Activated T-helper 9 cell treated with anti-CD3 and anti-CD28 coated beads, Interleukin-2, amount 50 U/mL, for 16 hours (primary cell): ENCODE results near the gene SAMD7.

ENCODE experiments used
- DNase-seq: peaks from one replicate; pipeline ENCODE4 v3.0.0-alpha.2; 2020; ENCODE audit warnings: low read depth

SAMD7 gene

DNA sequence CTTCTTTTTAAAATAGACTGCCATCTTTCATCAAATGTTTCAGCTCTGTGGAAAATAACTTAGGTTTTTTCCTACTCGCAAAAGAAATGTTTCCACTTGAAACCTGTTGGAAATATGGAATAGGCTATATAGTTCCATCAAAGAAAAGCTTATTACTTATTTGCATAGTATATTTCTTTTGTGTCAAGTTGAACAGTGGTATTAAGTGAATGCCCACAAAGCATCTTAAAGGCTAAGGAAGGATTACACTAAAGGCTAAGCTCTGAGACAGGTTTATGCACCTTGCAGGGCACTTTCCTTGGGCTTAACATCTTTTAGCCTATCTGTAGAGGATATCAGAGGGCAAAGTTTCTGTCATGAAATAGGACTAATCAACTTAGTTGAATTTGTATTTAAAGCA lies at the start of gene SAMD7:
Gene SAMD7, plus strand, starts transcription at position 301 of the 400 bp plus-strand sequence. CDS start 7,927 bp downstream, outside the sequence.
- no peak for DNase-seq

DNA sequence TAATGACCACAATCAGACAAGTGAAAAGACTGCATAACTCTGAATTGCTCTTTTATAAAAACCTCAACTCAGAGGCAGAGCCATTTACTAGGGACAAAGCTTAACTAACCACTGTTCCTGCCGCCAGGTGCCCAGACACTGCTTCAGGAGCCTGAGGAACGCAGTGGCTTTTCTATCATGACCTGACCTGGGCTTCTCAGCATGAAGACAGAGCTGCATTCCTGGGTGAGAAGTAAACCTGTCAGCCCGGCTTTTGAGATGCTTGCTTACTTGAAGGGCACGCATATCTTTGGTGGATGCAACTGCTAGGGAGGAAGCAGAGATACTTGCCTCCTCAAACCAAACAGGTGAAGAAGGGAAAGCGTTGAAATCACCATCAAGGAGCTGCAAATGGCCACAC lies 49.5 kb upstream of the SAMD7 start:
- DNase-seq, result no peak

DNA sequence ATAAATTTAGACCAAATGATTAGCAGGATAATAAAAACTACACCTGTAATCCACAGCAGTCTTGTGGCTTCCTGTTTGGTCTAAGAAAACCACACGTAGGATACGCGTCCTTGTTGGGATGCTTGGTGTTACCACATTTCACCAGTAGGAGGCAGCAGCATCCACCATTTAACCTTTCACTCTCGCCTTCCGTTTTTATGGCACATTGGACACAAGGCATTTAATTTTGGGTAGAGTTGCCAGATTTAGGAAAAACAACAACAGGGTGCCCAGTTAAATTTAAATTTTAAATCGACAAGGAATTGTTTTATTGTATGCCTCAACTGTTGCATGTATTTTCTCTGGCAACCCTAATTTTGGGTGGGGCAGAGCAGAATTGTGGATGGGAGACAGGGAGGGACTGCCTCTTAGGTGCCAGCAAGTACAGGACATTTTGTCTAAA lies 47.9 kb upstream of the SAMD7 start:
- DNase-seq, result peak; percentile 28

- DNase-seq, result no peak
These were observed 47.1 kb upstream of the SAMD7 start for GRCh38 chr3:169864270-169864669.

DNA sequence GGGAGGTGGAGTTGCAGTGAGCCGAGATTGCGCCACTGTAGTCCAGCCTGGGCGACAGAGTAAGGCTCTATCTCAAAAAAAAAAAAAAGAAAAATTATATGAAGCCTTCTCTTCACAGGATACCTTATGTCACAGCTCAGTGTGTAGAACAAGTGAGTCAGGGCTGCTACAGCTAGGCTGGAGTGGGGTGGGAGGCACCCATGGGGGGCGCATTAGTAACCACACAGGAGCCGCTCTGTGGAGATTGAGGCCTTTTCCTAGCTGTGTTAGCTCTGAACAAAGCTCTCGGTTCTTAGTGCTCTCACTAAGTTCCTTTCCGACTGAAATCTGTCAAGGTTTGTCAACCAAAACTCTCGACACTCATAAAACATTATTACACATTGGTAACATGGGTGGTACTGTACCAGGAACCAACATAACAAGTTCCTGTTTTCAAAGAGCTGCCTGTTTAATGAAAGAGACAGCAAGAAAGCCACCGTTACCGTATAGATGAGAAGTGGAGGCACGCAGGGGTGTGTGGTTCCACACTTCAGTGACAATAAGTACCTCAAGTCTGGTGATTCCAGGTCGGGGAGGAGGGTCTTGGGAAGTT lies 46.1 kb upstream of the SAMD7 start:
- no peak for DNase-seq

GRCh38 chr3:169867584-169868210 lies 43.7 kb upstream of the SAMD7 start:
- DNase-seq, result no peak

DNA sequence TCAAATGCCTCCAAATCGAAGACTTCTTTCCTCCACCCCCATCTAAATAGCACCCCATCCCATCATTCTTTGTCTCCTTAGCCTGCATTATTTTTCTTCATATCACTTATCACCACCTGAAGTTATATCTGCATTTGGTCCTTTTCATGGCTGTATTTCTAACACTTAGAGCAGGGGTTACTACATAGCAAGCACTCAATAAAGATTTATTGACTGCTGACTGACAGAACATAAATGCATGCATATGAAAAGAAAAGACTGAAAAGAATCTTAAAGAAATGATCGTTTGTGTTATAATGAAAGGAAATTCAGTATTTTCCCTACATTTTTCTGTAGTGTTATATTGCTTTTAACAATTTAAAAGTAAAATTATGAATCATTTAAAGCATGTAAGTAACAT lies 43.0 kb upstream of the SAMD7 start:
- no peak for DNase-seq

DNA sequence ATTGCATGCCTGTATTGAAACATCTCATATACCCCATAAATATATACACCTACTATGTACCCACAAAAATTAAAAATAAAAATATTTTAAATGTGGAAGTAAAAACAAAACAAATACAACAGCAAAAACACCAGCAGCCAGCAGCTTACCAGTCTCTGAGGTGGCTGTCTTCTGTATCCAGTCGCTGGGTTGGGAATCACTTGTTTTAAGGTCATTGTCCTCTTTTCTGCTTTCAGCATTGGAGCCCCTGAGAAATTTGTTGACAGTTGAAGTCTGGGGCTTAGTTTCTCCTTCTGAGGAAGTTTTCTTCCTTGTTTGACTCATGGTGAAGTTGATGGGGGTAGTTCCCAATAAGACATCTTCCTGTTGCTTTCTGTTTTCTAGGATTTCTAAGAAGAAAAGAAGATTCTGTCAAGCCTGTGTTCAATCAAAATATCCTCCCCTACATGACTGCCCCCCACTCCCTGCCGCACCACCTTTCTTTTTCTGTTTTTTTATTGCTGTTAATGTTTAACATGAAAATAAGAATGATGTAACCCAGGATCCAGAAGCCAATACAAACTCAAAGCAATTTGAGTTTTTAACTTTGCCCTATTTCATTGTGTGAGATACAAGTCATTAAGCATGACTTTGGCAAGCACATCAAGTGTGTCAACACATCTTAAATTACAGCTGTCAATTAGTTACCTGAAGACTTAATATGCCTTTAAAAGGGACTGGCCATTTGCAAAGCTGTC lies 41.7 kb upstream of the SAMD7 start, which contains the start of gene LRRC31:
Gene LRRC31, minus strand, starts transcription at position 452 of the 737 bp plus-strand sequence. Its CDS starts 128 bp downstream, at position 324.
- no peak for DNase-seq

DNA sequence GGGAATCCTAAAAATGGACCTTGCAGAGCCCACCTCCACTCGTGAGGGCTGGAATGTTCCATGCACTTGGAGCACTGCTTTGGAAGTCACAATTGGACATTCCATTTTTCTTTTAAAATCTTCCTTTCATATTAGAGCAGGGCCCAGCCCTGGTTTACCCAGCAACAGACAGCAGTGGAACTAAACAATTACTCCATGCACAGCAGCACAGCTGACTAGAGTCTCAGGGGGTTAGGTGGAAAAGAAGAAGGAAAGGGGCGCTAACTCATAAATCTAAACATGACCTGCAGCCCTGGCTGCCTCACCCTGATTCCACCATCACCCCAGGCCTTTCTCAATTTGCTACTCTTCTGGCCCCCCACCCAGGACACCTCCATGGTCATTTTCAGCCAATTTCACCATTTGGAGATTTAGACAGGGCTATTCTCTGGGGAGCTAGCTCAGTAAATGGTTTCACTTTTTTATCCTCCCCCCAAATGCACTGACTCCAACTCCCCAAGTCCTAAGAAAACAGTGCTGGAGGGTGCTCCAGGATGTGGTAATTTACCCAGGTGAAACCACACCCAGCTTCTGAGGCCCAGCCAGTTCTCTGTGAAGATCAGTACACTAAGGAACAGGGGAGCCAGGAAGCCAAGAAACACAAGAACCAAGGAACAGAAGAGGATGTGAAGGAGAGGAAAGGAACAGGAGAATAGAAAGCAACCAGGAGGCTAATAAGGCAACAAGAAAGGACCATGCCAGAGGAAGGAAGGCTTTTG lies 40.1 kb upstream of the SAMD7 start:
- DNase-seq, result no peak

- DNase-seq, result no peak
These were observed 32.3 kb upstream of the SAMD7 start for GRCh38 chr3:169879013-169879557.

DNA sequence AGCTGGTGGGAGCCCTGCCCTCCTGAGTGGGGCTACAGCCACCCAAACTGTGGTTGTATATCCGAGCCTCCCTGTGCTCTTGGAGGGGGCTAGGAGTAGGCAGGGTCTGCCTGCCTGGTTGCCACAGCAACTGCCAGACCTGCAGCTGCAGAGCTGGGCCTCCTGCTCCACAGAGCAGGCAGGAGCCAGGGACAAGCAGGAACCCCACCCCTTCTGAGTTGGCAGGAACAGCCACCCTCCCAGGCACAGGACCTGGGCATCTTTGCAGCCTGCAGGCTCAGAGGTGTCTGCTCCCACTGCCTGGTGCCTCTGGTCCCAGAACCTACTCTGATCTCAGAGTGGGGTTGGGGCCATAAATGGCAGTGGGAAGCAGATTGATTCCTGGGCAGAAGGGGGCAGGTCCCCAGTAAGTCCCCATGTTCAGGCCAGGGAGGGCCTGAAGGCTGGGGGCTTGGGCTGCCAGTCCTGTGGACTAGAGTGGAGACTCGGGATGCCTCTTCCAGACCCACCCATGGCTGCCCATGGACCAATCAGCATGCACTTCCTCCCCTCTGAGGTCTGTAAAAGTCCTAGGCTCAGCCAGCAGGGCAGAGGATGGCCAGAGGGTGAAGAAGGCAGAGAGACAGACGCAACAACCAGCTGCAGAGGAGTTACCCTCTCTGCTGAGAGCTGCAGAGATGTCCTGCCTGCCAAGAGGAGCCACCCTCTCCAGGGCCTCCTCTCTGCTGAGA lies 31.4 kb upstream of the SAMD7 start:
- DNase-seq, result no peak

DNA sequence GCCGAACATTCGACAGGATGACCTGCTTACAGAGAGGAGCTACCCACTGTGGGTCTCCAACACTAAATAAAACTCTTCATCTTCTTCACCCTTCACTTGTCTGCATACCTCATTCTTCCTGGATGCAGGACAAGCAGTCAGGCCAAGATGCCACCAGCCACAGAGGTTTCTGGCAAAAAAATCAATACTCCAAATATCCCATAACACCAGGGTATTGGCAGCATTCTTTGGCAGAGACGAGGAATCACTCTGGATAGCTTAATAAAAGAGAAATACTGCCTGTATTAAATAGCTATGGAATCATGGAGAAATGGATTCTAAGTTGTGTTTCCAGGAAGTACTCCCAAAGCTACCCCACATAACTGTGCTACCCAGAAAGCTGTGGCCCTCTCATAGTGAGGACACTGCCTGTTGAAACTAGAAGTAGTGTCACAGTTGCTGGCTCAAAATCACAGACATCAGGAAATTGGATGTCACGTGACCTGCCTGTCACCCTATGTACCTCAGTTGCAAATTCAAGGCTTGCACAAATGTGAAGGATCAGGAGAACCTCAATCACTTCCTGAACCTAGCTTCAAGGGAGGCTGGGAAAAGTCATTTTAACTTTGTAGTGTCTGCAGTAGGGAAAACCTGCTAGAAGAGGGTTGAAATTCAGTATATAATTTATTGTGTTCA lies 30.7 kb upstream of the SAMD7 start:
- DNase-seq, result no peak

DNA sequence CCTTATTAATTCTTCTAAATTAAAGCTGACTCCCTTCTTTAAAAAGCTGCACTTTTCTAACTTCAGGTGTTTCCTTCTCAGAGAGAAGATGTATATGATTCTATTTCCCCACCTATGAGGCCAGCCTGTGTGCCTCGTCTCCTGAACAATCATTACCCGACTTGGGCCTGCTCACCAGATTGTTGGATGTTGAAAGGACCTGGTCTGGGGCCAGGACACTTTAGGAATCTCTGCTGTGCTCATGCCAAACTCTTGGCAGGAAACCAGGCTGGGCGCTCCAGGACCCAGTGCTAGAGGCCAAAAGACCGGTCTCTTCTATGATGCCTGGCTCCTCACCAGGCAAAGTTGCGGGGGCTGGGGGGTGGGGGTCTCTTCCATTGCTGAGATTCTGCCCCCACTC lies 24.7 kb upstream of the SAMD7 start:
- no peak for DNase-seq

- DNase-seq, result no peak
These were observed 19.5 kb upstream of the SAMD7 start for GRCh38 chr3:169891886-169892285.

DNA sequence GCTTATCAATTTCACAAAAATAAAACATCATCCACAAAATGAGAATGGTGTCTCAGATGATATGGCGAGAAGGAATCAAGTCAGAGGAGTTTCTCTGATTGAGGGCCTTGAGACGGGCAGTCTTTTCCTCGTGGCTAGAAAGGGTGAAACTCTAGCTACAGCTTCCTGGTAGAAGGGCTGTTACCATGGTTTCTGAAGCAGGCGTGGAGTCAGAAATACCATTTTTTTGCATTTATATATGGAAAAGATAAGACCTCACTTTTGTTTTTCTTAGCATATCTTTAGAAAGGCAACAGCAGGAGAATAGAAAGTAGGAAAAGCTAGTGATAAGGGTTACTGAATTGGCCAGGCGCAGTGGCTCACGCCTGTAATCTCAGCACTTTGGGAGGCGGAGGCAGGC lies 17.3 kb upstream of the SAMD7 start:
- DNase-seq, result no peak

- no peak for DNase-seq
These were observed 16.3 kb upstream of the SAMD7 start for GRCh38 chr3:169895072-169895471.

DNA sequence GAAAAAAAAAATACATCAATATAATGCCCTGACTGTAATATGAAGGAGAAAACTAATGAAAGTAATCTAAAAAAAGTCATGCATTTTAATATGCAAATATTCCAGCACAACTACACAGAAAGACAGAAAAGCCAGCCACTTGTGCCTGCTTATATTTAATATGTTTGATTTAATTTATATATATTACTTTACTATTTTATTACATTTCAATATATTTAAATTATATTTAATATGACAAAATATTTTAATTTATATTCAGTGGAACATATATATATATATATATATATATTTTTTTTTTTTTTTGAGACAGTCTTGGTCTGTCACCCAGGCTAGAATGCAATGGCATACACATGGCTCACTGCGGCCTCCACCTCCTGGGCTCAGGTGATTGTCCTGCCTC lies 14.1 kb upstream of the SAMD7 start:
- no peak for DNase-seq

DNA sequence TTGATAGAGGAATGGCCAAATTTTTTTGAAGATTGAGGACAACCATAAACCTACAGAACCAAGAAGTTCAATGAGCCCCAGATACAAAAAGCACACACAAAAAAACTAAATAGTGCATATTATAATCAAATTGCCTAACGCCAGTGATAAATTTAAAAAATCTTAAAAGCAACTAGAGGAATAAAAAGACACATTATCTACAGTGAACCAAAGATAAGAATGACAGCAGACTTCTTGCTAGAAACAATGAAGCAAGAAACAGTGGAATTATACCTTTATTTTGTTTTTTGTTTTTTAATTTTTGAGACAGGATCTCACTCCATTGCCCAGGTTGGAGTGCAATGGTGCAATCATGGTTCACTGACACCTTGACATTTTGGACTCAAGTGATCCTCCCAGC lies 9.9 kb upstream of the SAMD7 start:
- no peak for DNase-seq

GRCh38 chr3:169905404-169905803 lies 6.0 kb upstream of the SAMD7 start:
- DNase-seq, result no peak

GRCh38 chr3:169907476-169907875 lies 3.9 kb upstream of the SAMD7 start:
- DNase-seq, result no peak

DNA sequence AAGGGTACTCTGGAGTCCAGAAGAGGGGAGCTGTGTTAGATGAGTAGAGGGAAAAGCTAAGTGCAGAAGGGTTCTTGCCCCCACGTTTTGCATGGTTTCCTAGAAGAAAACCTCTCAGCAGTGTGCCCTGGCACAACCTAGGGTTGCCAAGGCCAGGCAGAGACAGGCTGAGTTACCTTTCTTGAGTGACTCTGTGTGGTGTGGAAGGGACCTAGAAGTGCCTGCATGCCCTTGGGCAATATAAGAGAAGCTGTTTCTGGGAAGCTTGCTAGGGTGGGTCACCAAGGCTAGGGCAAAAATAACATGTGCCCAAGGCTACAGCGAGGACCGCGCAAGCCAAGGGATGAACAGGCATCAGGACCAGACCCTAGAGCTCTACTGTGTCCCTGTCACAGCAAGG lies 3.4 kb upstream of the SAMD7 start:
- no peak for DNase-seq
